CD14-positive monocyte (primary cell): ENCODE measurements around the gene SHCBP1L. TPM values are rescaled to one million over a fixed set of nuclear protein-coding genes. Genes with fewer than 3 reads are reported as not detected.

ENCODE experiments used
- DNase-seq, 3 donors: peaks; one replicate each; pipeline ENCODE4 v3.0.0-alpha.2; 2011 to 2022
- H2AFZ ChIP-seq: 2 replicates; pipeline ENCODE4 v1.6.0; 2012; ENCODE audit warnings: mild to moderate bottlenecking, low read depth, low read length, inconsistent platforms; ENCODE audit not compliant: insufficient read depth, poor library complexity, severe bottlenecking
- H3K27ac ChIP-seq, 2 donors: 1 replicate in 1 of 2; 2 replicates in 1 of 2; pipeline ENCODE4 v1.5.1; 2012 to 2013; ENCODE audit warnings: low read length in 2 of 2, control low read depth in 1 of 2, inconsistent platforms in 1 of 2, low read depth in 1 of 2, mild to moderate bottlenecking in 1 of 2
- H3K27me3 ChIP-seq, 2 donors: one replicate each; pipeline versions ENCODE4 v1.6.0 to v1.6.1; 2011 to 2013; ENCODE audit warnings: low read length in 2 of 2; ENCODE audit not compliant: control insufficient read depth in 2 of 2, insufficient read depth in 2 of 2
- H3K36me3 ChIP-seq, 2 donors: replicated peaks in 1 of 2; 1 replicate in 1 of 2; 2 replicates in 1 of 2; pipeline versions ENCODE4 v1.5.1 to v1.6.1; 2012 to 2013; ENCODE audit warnings: low read length in 2 of 2, control low read depth in 1 of 2, inconsistent platforms in 1 of 2, mild to moderate bottlenecking in 1 of 2; ENCODE audit not compliant: insufficient read depth in 2 of 2, control insufficient read depth in 1 of 2
- H3K4me1 ChIP-seq, 2 donors: 1 replicate in 1 of 2; 2 replicates in 1 of 2; pipeline versions ENCODE4 v1.5.1 to v1.6.1; 2012 to 2013; ENCODE audit warnings: low read length in 2 of 2, control low read depth in 1 of 2, inconsistent platforms in 1 of 2, mild to moderate bottlenecking in 1 of 2, moderate library complexity in 1 of 2; ENCODE audit not compliant: insufficient read depth in 2 of 2, control insufficient read depth in 1 of 2
- H3K4me2 ChIP-seq: replicated peaks from 2 replicates; pipeline ENCODE3; 2012; ENCODE audit warnings: low read length, moderate library complexity, mild to moderate bottlenecking; ENCODE audit not compliant: poor library complexity, severe bottlenecking; ENCODE audit errors: extremely low read depth
- H3K4me3 ChIP-seq, 3 experiments: fragments of 200-600 bp in 1 of 3; sonication (generic) in 1 of 3; replicated peaks in 1 of 3; 1 replicate in 2 of 3; 2 replicates in 1 of 3; pipeline ENCODE4 v1.5.1; 2011 to 2013; ENCODE audit warnings: low read length in 3 of 3, mild to moderate bottlenecking in 3 of 3, control low read depth in 2 of 3, low read depth in 2 of 3, inconsistent platforms in 1 of 3, moderate library complexity in 1 of 3
- H3K79me2 ChIP-seq: 2 replicates; pipeline ENCODE4 v1.6.0; 2012; ENCODE audit warnings: mild to moderate bottlenecking, control low read depth, inconsistent platforms, low read length, moderate library complexity; ENCODE audit not compliant: insufficient read depth
- H3K9ac ChIP-seq: 2 replicates; pipeline ENCODE4 v1.6.0; 2017; ENCODE audit warnings: low read length, mild to moderate bottlenecking; ENCODE audit not compliant: insufficient read depth, poor library complexity, severe bottlenecking
- H3K9me3 ChIP-seq, 2 donors: replicated peaks in 1 of 2; 1 replicate in 1 of 2; 2 replicates in 1 of 2; pipeline versions ENCODE4 v1.5.1 to v1.6.1; 2012 to 2013; ENCODE audit warnings: low read length in 2 of 2, control low read depth in 1 of 2; ENCODE audit not compliant: control insufficient read depth in 1 of 2, insufficient read depth in 1 of 2
- H4K20me1 ChIP-seq: 2 replicates; pipeline ENCODE4 v1.6.0; 2012; ENCODE audit warnings: mild to moderate bottlenecking, low read length, control low read depth, moderate library complexity; ENCODE audit not compliant: insufficient read depth
- H3K27ac Mint-ChIP-seq, 7 donors: one replicate each; pipeline ENCODE4 v1.8.0; 2020; ENCODE audit warnings: mild to moderate bottlenecking in 7 of 7, mixed read lengths in 7 of 7, moderate library complexity in 6 of 7, inconsistent platforms in 2 of 7
- H3K27me3 Mint-ChIP-seq, 3 donors: one replicate each; pipeline ENCODE4 v1.8.0; 2021 to 2022; ENCODE audit warnings: low read depth in 3 of 3, mild to moderate bottlenecking in 3 of 3, mixed read lengths in 3 of 3, moderate library complexity in 3 of 3, inconsistent platforms in 1 of 3
- H3K36me3 Mint-ChIP-seq, 2 donors: one replicate each; pipeline ENCODE4 v1.8.0; 2020; ENCODE audit warnings: mixed read lengths in 2 of 2, inconsistent platforms in 1 of 2, mild to moderate bottlenecking in 1 of 2
- H3K4me1 Mint-ChIP-seq: one replicate; pipeline ENCODE4 v1.8.0; 2020; ENCODE audit warnings: mild to moderate bottlenecking, mixed read lengths
- H3K4me3 Mint-ChIP-seq, 2 donors: one replicate each; pipeline ENCODE4 v1.8.0; 2020; ENCODE audit warnings: mild to moderate bottlenecking in 2 of 2, mixed read lengths in 2 of 2, moderate library complexity in 1 of 2
- H3K9me3 Mint-ChIP-seq, 7 donors: one replicate each; pipeline ENCODE4 v1.8.0; 2020 to 2022; ENCODE audit warnings: mixed read lengths in 7 of 7, mild to moderate bottlenecking in 6 of 7, moderate library complexity in 6 of 7, inconsistent platforms in 2 of 7
- CTCF ChIP-seq: fragments of 200-600 bp; IDR thresholded peaks from one replicate; pipeline ENCODE4 v1.8.0; 2022; ENCODE audit warnings: antibody characterized with exemption, mild to moderate bottlenecking
- WGBS: methylation state at CpG from one replicate; pipeline ENCODE4 v1.1.5; 2013; ENCODE audit warnings: missing lambda C conversion rate; ENCODE audit not compliant: insufficient coverage; 5-methylcytosine and 5-hydroxymethylcytosine counted together
- intact Hi-C, 2 donors: fragments of 100-400 bp; cut with micrococcal nuclease; formaldehyde crosslinking; loops; one replicate each; pipeline versions ENCODE4 v1.15.0 to v1.15.1; 2023
- polyA plus RNA-seq, 3 donors: library from polyadenylated mRNA; depleted of rRNA in 1 of 3; unstranded in 2 of 3; stranded (reverse) in 1 of 3; fragments of 300-500 nt in 2 of 3; fragments of >200 nt in 1 of 3; fragmentation: Illumina TruSeq in 2 of 3; gene quantifications; 1 replicate in 2 of 3; 2 replicates in 1 of 3; pipeline ENCODE4 v1.2.3, GENCODE V29; 2012 to 2021

The SHCBP1L gene
- polyA plus RNA-seq, 3 donors = not detected

- intact Hi-C loops = loop anchor here in 1 of 2 donors (10.0 kb wide), 1 partner anchor 1862 kb away; no protein-coding TSS in a partner anchor
These were observed 90.1 kb downstream of the SHCBP1L start for GRCh38 chr1:182862827-182863226.

GRCh38 chr1:182861994-182862393 is 91.0 kb downstream of the SHCBP1L start:
- H3K27me3 ChIP-seq = no peaks in the 10 kb centered on the region
- H3K27ac ChIP-seq = no peak overlapping the region
- no peak for TF ChIP-seq CTCF
- H3K4me2 ChIP-seq = no peak overlapping the region
- H3K4me1 ChIP-seq = no peaks in the 10 kb centered on the region
- H4K20me1 ChIP-seq = peaks cover 84% of the 10 kb centered on the region
- DNase-seq = no peak
- H3K36me3 ChIP-seq = peaks cover 100% of the 10 kb centered on the region in 2 donors
- Mint-ChIP-seq H3K4me3 (no peak overlapping the region), H3K27me3 (no peaks in the 10 kb centered on the region), H3K9me3 (no peaks in the 10 kb centered on the region), H3K36me3 (peaks cover 92 to 97% of the 10 kb centered on the region in 2 donors), H3K27ac (no peak overlapping the region), H3K4me1 (no peaks in the 10 kb centered on the region)
- no peak overlapping the region for H3K9ac ChIP-seq
- no peak overlapping the region for H3K4me3 ChIP-seq
- no peak overlapping the region for H2AFZ ChIP-seq
- intact Hi-C loops = loop anchor here in 1 of 2 donors (10.0 kb wide), 1 partner anchor 1863 kb away; no protein-coding TSS in a partner anchor
- no peaks in the 10 kb centered on the region for H3K79me2 ChIP-seq
- no CpG with 5 or more reads among the region's 2 CpGs for WGBS
- H3K9me3 ChIP-seq = no peaks in the 10 kb centered on the region

More at GRCh38 chr1:182862827-182863226, 90.1 kb downstream of the SHCBP1L start:
- peak overlapping the region in 1 of 2 donors; percentile 8 for H3K27ac ChIP-seq
- WGBS = no CpG with 5 or more reads among the region's 1 CpG
- H3K79me2 ChIP-seq = no peaks in the 10 kb centered on the region
- peaks cover 100% of the 10 kb centered on the region in 2 donors for H3K36me3 ChIP-seq
- no peaks in the 10 kb centered on the region for H3K4me1 ChIP-seq
- no peaks in the 10 kb centered on the region for H3K27me3 ChIP-seq
- DNase-seq = no peak
- no peaks in the 10 kb centered on the region for H3K27me3 Mint-ChIP-seq
- peaks cover 82% of the 10 kb centered on the region for H4K20me1 ChIP-seq
- no peak overlapping the region for H2AFZ ChIP-seq
- H3K4me3 ChIP-seq = no peak overlapping the region
- no peak overlapping the region for H3K27ac Mint-ChIP-seq
- H3K9ac ChIP-seq = no peak overlapping the region
- H3K4me2 ChIP-seq = no peak overlapping the region
- TF ChIP-seq CTCF = no peak
- no peaks in the 10 kb centered on the region for H3K4me1 Mint-ChIP-seq
- H3K36me3 Mint-ChIP-seq = peaks cover 92 to 97% of the 10 kb centered on the region in 2 donors
- no peaks in the 10 kb centered on the region for H3K9me3 Mint-ChIP-seq
- no peaks in the 10 kb centered on the region for H3K9me3 ChIP-seq
- no peak overlapping the region for H3K4me3 Mint-ChIP-seq
